Measurements from ENCODE around the gene KCNH3. TPM values are rescaled to one million over a fixed set of nuclear protein-coding genes. Genes with fewer than 3 reads are reported as not detected.

The KCNH3 gene
- total RNA-seq, 2 donors from 2014 or later = 0.19 to 1.0 TPM

DNA sequence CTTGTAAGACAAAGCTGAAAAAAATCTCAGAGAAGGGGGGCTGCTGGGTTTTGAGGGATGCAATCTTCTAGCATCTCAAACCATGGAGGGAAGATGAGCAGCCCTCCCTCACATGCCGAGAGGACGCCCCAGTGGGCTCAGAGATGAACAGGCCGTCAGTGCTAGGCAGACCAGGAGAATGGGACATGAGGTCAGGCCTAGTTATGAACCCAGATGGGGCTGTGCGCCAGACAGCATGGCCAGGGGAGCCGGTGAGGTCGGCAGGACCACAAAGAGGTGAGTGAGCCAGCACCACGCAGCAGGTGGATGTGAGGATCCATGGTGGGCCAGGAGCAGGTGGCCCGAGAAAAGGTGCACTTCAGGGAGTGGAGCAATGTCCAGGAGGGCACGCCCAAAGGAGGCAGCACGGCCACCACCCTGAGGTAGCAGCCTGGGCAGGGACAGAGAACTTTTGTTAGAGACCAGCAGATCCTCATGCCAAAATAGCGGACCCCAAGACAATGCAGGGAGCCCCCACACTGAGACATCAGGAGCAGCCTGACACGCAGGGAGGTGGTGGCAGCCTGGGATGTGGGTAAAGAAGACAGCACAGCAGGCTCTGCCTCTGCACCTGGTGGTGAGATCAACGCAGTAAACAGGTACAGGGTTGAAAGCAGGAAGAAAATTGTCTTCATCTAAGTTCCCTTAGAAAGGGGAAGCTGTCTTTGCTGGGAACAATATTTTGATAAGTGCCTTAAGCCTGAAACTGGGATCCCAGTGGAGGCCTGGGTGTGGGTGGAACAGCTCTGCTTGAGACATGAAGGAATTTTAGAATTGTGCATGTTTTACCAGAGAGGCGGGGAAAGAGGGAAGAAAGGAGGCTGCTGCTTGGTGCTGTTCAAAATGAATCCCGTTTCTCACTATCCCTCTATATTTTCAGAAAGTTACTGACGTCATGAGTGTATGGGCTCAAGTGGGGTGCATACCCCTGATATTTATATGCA is 46.9 kb downstream of the KCNH3 start:
- DNase-seq (ENCODE audit: low spot score) = no peak
- Histone ChIP-seq H3K9me3 (no peaks in the 10 kb centered on the region), H3K4me1 (peaks cover 0 to 36% of the 10 kb centered on the region in 2 donors), H3K27me3 (no peaks in the 10 kb centered on the region), H3K27ac (no peak overlapping the region), H3K4me3 (no peak overlapping the region), H3K36me3 (peaks cover 7% of the 10 kb centered on the region)
- TF ChIP-seq, protein P1, sequence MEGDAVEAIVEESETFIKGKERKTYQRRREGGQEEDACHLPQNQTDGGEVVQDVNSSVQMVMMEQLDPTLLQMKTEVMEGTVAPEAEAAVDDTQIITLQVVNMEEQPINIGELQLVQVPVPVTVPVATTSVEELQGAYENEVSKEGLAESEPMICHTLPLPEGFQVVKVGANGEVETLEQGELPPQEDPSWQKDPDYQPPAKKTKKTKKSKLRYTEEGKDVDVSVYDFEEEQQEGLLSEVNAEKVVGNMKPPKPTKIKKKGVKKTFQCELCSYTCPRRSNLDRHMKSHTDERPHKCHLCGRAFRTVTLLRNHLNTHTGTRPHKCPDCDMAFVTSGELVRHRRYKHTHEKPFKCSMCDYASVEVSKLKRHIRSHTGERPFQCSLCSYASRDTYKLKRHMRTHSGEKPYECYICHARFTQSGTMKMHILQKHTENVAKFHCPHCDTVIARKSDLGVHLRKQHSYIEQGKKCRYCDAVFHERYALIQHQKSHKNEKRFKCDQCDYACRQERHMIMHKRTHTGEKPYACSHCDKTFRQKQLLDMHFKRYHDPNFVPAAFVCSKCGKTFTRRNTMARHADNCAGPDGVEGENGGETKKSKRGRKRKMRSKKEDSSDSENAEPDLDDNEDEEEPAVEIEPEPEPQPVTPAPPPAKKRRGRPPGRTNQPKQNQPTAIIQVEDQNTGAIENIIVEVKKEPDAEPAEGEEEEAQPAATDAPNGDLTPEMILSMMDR (IDR thresholded peaks at IDR 0.05) = no peak

DNA sequence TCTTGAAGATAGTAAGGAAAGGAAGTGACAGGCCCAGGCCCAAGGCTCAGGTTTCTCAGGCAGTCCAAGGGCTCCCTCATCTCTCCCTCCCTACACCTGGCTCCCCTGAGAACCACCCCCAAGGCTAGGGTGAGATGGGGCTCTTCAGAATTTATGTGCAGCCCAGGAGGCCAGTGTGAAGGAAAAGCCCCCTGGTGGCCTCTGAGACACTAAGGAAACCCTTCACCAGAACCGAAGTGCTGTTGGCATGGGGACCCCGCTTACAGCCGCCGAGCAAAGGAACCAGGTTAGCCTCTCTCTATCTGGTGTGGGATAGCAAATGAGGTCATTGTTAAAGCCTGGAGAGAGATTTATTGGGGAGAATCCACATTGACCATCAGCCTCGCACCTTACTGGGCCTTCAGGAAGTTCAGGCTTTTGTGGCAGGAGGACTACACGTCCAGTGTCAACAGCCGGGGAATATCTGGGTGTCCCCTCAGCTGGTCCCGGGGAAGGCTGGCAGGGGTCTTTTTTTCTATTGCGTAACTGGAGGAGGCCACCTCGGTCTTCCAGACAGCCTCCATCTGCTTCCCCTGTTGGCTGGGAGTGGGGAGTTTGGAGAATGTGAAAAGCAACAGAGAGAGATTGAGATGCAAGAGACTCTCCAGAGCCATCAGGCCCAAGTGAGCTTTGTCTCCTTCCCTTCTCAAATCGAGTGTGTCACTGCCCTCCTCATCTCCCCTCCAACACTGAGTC is 48.5 kb downstream of the KCNH3 start:
- Histone ChIP-seq H3K9me3 (no peaks in the 10 kb centered on the region), H3K27ac (no peak overlapping the region), H3K4me1 (peaks cover 0 to 29% of the 10 kb centered on the region in 2 donors), H3K4me3 (no peak overlapping the region), H3K27me3 (no peaks in the 10 kb centered on the region), H3K36me3 (peaks cover 7% of the 10 kb centered on the region)
- DNase-seq (ENCODE audit: low spot score) = no peak
- TF ChIP-seq, protein P1 (IDR thresholded peaks at IDR 0.05) = no peak

DNA sequence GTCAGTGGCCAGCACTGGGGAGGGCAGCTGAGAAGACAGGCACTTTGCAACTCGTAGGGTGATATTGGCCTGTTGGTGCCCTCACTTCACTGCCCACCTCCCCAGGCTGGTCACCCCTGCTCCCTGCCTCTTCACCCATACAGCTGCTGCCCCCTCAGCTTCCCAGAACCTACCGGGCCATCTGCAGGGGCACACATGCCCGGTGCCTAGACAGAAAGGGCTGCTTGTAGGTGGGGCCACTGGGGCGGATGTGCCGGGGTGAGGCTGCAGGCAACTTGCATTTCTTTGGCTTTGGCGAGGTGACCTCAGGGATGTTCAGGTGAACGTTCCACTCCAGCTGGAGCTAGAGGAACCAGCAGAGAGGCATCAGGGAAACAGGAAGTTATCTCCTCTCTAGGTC is 49.5 kb downstream of the KCNH3 start:
- H3K9me3 ChIP-seq = no peaks in the 10 kb centered on the region
- H3K4me1 ChIP-seq = peaks cover 0 to 19% of the 10 kb centered on the region in 2 donors
- TF ChIP-seq, protein P1 (IDR thresholded peaks at IDR 0.05) = no peak
- no peaks in the 10 kb centered on the region for H3K27me3 ChIP-seq
- DNase-seq (ENCODE audit: low spot score) = no peak
- H3K4me3 ChIP-seq = no peak overlapping the region
- H3K27ac ChIP-seq = no peak overlapping the region
- H3K36me3 ChIP-seq = peaks cover 7% of the 10 kb centered on the region

DNA sequence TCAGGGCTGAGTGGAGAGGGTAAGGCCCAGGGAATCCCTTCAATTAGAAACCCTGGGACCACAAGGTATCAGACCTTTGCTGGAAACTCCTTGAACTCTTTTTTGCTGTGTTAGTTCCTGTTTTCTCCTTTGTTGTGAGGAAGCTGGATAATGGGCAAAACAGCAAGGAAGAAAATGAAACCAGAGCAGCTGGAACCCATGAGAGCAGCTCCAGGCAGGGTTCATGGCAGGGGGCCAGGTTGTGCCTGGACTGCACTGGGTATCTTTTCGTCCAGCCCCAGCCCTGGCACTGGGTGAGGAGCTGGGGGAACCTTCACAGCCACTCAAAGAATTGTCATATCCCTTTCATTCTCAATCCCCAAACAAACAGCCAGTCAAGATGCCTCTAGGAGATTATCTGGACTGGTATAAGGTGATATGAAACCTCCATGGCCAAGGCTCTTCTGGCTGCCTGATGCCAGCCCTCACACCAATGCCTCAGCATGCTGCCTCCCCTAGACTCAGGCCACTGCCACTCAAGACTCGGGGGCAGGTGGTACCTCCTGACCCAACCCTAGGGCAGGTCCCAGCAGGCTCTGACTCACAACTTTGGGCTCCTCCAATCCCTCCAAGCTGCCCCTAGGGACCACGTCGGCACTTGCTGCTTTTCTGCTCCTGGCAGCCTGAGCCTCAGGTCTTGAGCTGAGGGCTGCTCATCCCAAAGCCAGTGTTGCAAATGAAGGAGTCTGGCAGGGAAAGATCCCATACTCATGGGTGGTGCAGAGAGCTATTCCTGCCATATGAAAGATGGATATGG is 50.1 kb downstream of the KCNH3 start:
- H3K4me1 ChIP-seq = peaks cover 0 to 13% of the 10 kb centered on the region in 2 donors
- peaks cover 7% of the 10 kb centered on the region for H3K36me3 ChIP-seq
- TF ChIP-seq, protein P1 (IDR thresholded peaks at IDR 0.05) = no peak

DNA sequence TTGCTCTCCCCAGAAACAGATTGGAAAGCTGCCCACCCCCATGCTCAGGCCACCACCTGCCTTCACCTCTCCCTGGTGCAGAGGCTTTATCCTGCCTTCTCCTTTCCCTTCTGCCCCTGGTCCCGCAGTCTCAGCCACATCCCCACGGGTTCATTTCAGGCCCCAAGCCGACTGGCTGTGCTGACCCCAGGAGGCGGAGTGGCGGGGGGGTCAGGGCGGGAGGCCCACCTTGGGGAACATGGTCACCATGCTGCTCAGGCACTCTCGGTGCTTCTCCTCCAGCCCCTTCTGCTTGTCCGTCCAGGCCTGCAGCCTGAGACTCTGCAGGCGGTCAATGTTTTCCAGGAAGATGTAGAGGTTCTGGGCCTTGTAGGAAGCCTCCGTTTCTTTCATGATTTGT is 59.7 kb downstream of the KCNH3 start:
- no peaks in the 10 kb centered on the region for H3K4me1 ChIP-seq
- H3K36me3 ChIP-seq = no peaks in the 10 kb centered on the region
- no peak overlapping the region for H3K4me3 ChIP-seq
- no peak overlapping the region for H3K27ac ChIP-seq
- no peaks in the 10 kb centered on the region for H3K9me3 ChIP-seq
- TF ChIP-seq, protein P1 (IDR thresholded peaks at IDR 0.05) = no peak
- no peaks in the 10 kb centered on the region for H3K27me3 ChIP-seq
- DNase-seq (ENCODE audit: low spot score) = no peak

More for the DNA sequence above, 50.1 kb downstream of the KCNH3 start:
- Histone ChIP-seq H3K27me3 (no peaks in the 10 kb centered on the region), H3K4me3 (no peak overlapping the region), H3K27ac (no peak overlapping the region), H3K9me3 (no peaks in the 10 kb centered on the region)
- DNase-seq (ENCODE audit: low spot score) = no peak

Measured in right atrium auricular region (tissue), 2 donors.